Adrenal gland (tissue), 5 donors: ENCODE data around the gene SPATA25.

Experiments used
- CTCF ChIP-seq, 6 experiments: fragments of 450-650 bp in 4 of 6; fragments of 200-600 bp in 2 of 6; sonication (generic) in 1 of 6; IDR thresholded peaks; 1 replicate in 5 of 6; 2 replicates in 1 of 6; pipeline versions ENCODE4 v1.5.1 to v1.8.0; 2016 to 2021; ENCODE audit warnings: antibody characterized with exemption in 6 of 6, mild to moderate bottlenecking in 2 of 6, moderate library complexity in 1 of 6
- POLR2A ChIP-seq, 2 donors: fragments of 450-650 bp; IDR thresholded peaks; one replicate each; pipeline ENCODE4 v1.6.1; 2017; ENCODE audit warnings: antibody characterized with exemption in 2 of 2, mild to moderate bottlenecking in 2 of 2, moderate library complexity in 1 of 2
- donor health status: DM: no; HTN: no; CAD: no.

GRCh38 chr20:45918182-45918737 is 30.8 kb upstream of the SPATA25 start:
- TF ChIP-seq POLR2A (IDR thresholded peaks at IDR 0.05): no peak
- no peak for TF ChIP-seq CTCF (IDR thresholded peaks at IDR 0.05)
